ENCODE results near the gene SAMD9L. TPM values are rescaled to one million over a fixed set of nuclear protein-coding genes. Genes with fewer than 3 reads are reported as not detected.
"Not testable (repeated sequence)": the region's sequence is repeated elsewhere in the genome, so short reads cannot be mapped to it uniquely, and the experiment has no call there.

Gene SAMD9L
- total RNA-seq, 1 experiment from 2014 or later, result not detected

DNA sequence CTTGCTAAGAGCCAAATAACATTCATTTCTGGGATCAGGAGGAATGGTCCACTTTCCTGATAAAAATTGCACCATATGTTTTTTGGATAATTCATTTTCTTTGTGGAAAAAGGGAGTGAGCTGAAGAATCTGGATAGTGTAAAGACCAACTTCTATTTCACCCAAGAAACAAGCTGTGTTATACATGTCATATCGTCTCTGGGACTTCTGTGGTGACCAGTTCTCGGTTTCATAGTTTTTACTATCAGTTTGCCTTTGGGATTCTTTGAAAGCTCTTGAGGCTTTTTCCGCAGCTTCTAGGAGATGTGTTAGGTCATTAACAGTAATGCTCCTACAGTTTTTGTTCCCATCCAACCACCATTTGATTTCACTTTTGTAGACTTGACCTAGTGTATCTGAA lies 16.0 kb downstream of the SAMD9L start:
- Histone ChIP-seq H2BK120ac (ENCODE audit: low read depth, low read length, poor library complexity, severe bottlenecking) (no peak overlapping the region), H3K27ac (ENCODE audit: insufficient read length, low read depth, low read length) (no peak overlapping the region), H3K4me2 (ENCODE audit: insufficient read depth, insufficient read length, low read length) (no peak overlapping the region), H3K14ac (ENCODE audit: insufficient read depth, low read length) (no peak overlapping the region), H2BK20ac (ENCODE audit: low read depth, low read length, poor library complexity, severe bottlenecking) (no peak overlapping the region), H2BK5ac (ENCODE audit: insufficient read length, low read length) (no peak overlapping the region), H3K9me3 (ENCODE audit: control insufficient read depth, low read depth, low read length) (no peaks in the 10 kb centered on the region), H3K18ac (ENCODE audit: insufficient read length, low read depth, low read length) (no peak overlapping the region), H3K23ac (ENCODE audit: insufficient read length, low read depth, low read length) (no peak overlapping the region), H4K5ac (ENCODE audit: insufficient read length, low read depth, low read length) (no peak overlapping the region), H3K4me1 (ENCODE audit: insufficient read depth, low read length) (no peaks in the 10 kb centered on the region), H2BK12ac (ENCODE audit: insufficient read length, low read depth, low read length) (no peak overlapping the region), H3K56ac (ENCODE audit: insufficient read length, low read depth, low read length) (no peak overlapping the region), H2AFZ (ENCODE audit: low read length) (no peak overlapping the region), H3K23me2 (ENCODE audit: insufficient read length, low read depth, low read length, poor library complexity, severe bottlenecking) (no peaks in the 10 kb centered on the region), H3K27me3 (ENCODE audit: insufficient read depth, low read length) (no peaks in the 10 kb centered on the region), H3K4ac (ENCODE audit: low read depth, low read length) (no peak overlapping the region), H2BK15ac (ENCODE audit: low read depth, low read length) (no peak overlapping the region), H4K91ac (ENCODE audit: insufficient read length, low read depth, low read length) (no peak overlapping the region), H2AK5ac (ENCODE audit: insufficient read length, low read length) (no peak overlapping the region), H4K20me1 (ENCODE audit: control insufficient read depth, insufficient read depth, insufficient read length) (no peaks in the 10 kb centered on the region), H3K79me2 (ENCODE audit: insufficient read depth, low read length) (no peaks in the 10 kb centered on the region), H3K79me1 (ENCODE audit: insufficient read depth, low read depth, low read length, poor library complexity, severe bottlenecking) (no peaks in the 10 kb centered on the region), H3T11ph (ENCODE audit: low read length) (no peak overlapping the region), H4K8ac (replicated peaks; ENCODE audit: insufficient read length, low read depth, low read length) (no peak overlapping the region), H3K9ac (ENCODE audit: extremely low read depth, insufficient read length, low read length) (no peak overlapping the region)
- peaks cover 3 to 4% of the 10 kb centered on the region in 2 experiments; a peak in 3 of 5 replicates for H3K9me3 Mint-ChIP-seq
- H3K4me3 Mint-ChIP-seq, result no peak overlapping the region
- no peaks in the 10 kb centered on the region for H3K4me1 Mint-ChIP-seq
- no peak overlapping the region for H3K27ac Mint-ChIP-seq
- H3K36me3 Mint-ChIP-seq (ENCODE audit: insufficient read depth in 1 of 3, low read depth in 3 of 3), result peaks cover 0 to 1% (median 0%) of the 10 kb centered on the region in 3 experiments; a peak in 1 of 7 replicates
- H3K27me3 Mint-ChIP-seq (ENCODE audit: low read depth), result peaks cover 38% of the 10 kb centered on the region
- TF ChIP-seq, protein P1, sequence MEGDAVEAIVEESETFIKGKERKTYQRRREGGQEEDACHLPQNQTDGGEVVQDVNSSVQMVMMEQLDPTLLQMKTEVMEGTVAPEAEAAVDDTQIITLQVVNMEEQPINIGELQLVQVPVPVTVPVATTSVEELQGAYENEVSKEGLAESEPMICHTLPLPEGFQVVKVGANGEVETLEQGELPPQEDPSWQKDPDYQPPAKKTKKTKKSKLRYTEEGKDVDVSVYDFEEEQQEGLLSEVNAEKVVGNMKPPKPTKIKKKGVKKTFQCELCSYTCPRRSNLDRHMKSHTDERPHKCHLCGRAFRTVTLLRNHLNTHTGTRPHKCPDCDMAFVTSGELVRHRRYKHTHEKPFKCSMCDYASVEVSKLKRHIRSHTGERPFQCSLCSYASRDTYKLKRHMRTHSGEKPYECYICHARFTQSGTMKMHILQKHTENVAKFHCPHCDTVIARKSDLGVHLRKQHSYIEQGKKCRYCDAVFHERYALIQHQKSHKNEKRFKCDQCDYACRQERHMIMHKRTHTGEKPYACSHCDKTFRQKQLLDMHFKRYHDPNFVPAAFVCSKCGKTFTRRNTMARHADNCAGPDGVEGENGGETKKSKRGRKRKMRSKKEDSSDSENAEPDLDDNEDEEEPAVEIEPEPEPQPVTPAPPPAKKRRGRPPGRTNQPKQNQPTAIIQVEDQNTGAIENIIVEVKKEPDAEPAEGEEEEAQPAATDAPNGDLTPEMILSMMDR (conservative IDR thresholded peaks at IDR 0.05), result no peak
- DNase-seq, result no peak
- no CpG with 5 or more reads among the region's 3 CpGs for WGBS (ENCODE audit: extremely low coverage, insufficient read length, low lambda C conversion rate)

DNA sequence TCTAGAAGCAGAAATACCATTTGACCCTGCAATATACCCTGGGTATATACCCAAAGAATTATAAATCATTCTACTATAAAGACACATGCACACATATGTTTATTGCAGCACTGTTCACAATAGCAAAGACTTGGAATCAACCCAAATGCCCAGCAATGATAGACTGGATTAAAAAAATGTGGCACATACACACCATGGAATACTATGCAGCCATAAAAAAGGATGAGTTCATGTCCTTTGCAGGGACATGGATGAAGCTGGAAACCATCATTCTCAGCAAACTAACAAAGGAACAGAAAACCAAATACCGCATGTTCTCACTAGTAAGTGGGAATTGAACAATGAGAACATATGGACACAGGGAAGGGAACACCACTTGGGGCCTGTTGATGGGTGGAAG lies 21.2 kb downstream of the SAMD9L start:
- H2BK5ac ChIP-seq (ENCODE audit: insufficient read length, low read length); H4K20me1 ChIP-seq (ENCODE audit: control insufficient read depth, insufficient read depth, insufficient read length); H3K4me1 Mint-ChIP-seq; H3K56ac ChIP-seq (ENCODE audit: insufficient read length, low read depth, low read length); H3K36me3 Mint-ChIP-seq (ENCODE audit: insufficient read depth in 1 of 3, low read depth in 3 of 3); H3K27me3 ChIP-seq (ENCODE audit: insufficient read depth, low read length); H3K23me2 ChIP-seq (ENCODE audit: insufficient read length, low read depth, low read length, poor library complexity, severe bottlenecking); H4K5ac ChIP-seq (ENCODE audit: insufficient read length, low read depth, low read length); H3K79me2 ChIP-seq (ENCODE audit: insufficient read depth, low read length); H3K9me3 ChIP-seq (ENCODE audit: control insufficient read depth, low read depth, low read length); H3K4me3 Mint-ChIP-seq; H3K9ac ChIP-seq (ENCODE audit: extremely low read depth, insufficient read length, low read length); H3K18ac ChIP-seq (ENCODE audit: insufficient read length, low read depth, low read length); H2AFZ ChIP-seq (ENCODE audit: low read length); H3K27ac ChIP-seq (ENCODE audit: insufficient read length, low read depth, low read length); H2AK5ac ChIP-seq (ENCODE audit: insufficient read length, low read length); H3K4ac ChIP-seq (ENCODE audit: low read depth, low read length); H4K91ac ChIP-seq (ENCODE audit: insufficient read length, low read depth, low read length); H3K27ac Mint-ChIP-seq; H3K14ac ChIP-seq (ENCODE audit: insufficient read depth, low read length); H2BK15ac ChIP-seq (ENCODE audit: low read depth, low read length); DNase-seq; H2BK20ac ChIP-seq (ENCODE audit: low read depth, low read length, poor library complexity, severe bottlenecking); H2BK120ac ChIP-seq (ENCODE audit: low read depth, low read length, poor library complexity, severe bottlenecking); H3T11ph ChIP-seq (ENCODE audit: low read length); H3K4me2 ChIP-seq (ENCODE audit: insufficient read depth, insufficient read length, low read length); H2BK12ac ChIP-seq (ENCODE audit: insufficient read length, low read depth, low read length); H4K8ac ChIP-seq (replicated peaks; ENCODE audit: insufficient read length, low read depth, low read length); H3K79me1 ChIP-seq (ENCODE audit: insufficient read depth, low read depth, low read length, poor library complexity, severe bottlenecking); H3K23ac ChIP-seq (ENCODE audit: insufficient read length, low read depth, low read length); H3K4me1 ChIP-seq (ENCODE audit: insufficient read depth, low read length): not testable (repeated sequence)
- Mint-ChIP-seq H3K27me3 (ENCODE audit: low read depth) (peaks cover 13% of the 10 kb centered on the region), H3K9me3 (peaks cover 32 to 36% of the 10 kb centered on the region in 2 experiments)
- WGBS (ENCODE audit: extremely low coverage, insufficient read length, low lambda C conversion rate), result no CpG with 5 or more reads among the region's 1 CpG
